Astrocyte (in vitro differentiated cells and primary cell): ENCODE results near the gene LYL1. TPM values are rescaled to one million over a fixed set of nuclear protein-coding genes. Genes with fewer than 3 reads are reported as not detected.

Experiments
- DNase-seq: peaks from one replicate; pipeline ENCODE4 v3.0.0-alpha.2; 2010; ENCODE audit warnings: low read depth
- FAIRE-seq: peaks from 2 replicates; lab custom pipeline; 2011; peaks lifted over from hg19 to GRCh38; lab: Jason Lieb, UNC
- H2AFZ ChIP-seq: 2 replicates; pipeline ENCODE4 v1.6.0; 2012; ENCODE audit warnings: low read depth, low read length, inconsistent platforms
- H3K27ac ChIP-seq: 2 replicates; pipeline ENCODE4 v1.5.1; 2011; ENCODE audit warnings: low read depth, low read length, inconsistent platforms
- H3K27me3 ChIP-seq: 2 replicates; pipeline ENCODE4 v1.6.0; 2011; ENCODE audit warnings: low read length, inconsistent platforms; ENCODE audit not compliant: insufficient read depth
- H3K36me3 ChIP-seq: 2 replicates; pipeline ENCODE4 v1.5.1; 2011; ENCODE audit warnings: low read length, inconsistent platforms; ENCODE audit not compliant: insufficient read depth
- H3K4me1 ChIP-seq: 2 replicates; pipeline ENCODE4 v1.5.1; 2011; ENCODE audit warnings: low read length, inconsistent platforms; ENCODE audit not compliant: insufficient read depth
- H3K4me2 ChIP-seq: 2 replicates; pipeline ENCODE4 v1.6.0; 2012; ENCODE audit warnings: low read length, inconsistent platforms
- H3K4me3 ChIP-seq: 2 replicates; pipeline ENCODE4 v1.5.1; 2011; ENCODE audit warnings: low read depth, mild to moderate bottlenecking, low read length, inconsistent platforms; ENCODE audit not compliant: insufficient read depth
- H3K79me2 ChIP-seq: 2 replicates; pipeline ENCODE4 v1.6.0; 2012; ENCODE audit warnings: mild to moderate bottlenecking, low read length, inconsistent platforms; ENCODE audit not compliant: insufficient read depth
- H3K9ac ChIP-seq: 2 replicates; pipeline ENCODE4 v1.6.0; 2012; ENCODE audit warnings: mild to moderate bottlenecking, low read length, inconsistent platforms
- H3K9me3 ChIP-seq: 2 replicates; pipeline ENCODE4 v1.5.1; 2012; ENCODE audit warnings: low read depth, mild to moderate bottlenecking, low read length, inconsistent platforms; ENCODE audit not compliant: insufficient read depth
- H4K20me1 ChIP-seq: 2 replicates; pipeline ENCODE4 v1.6.0; 2012; ENCODE audit warnings: low read length, inconsistent platforms; ENCODE audit not compliant: insufficient read depth
- H3K27ac Mint-ChIP-seq: one replicate; pipeline ENCODE4 v1.8.0; 2021; ENCODE audit warnings: mild to moderate bottlenecking, mixed read lengths; ENCODE audit not compliant: unreplicated experiment
- H3K27me3 Mint-ChIP-seq: one replicate; pipeline ENCODE4 v1.8.0; 2021; ENCODE audit warnings: low read depth, mixed read lengths; ENCODE audit not compliant: unreplicated experiment
- H3K36me3 Mint-ChIP-seq: one replicate; pipeline ENCODE4 v1.8.0; 2021; ENCODE audit warnings: low read depth, mixed read lengths; ENCODE audit not compliant: unreplicated experiment
- H3K4me1 Mint-ChIP-seq: one replicate; pipeline ENCODE4 v1.8.0; 2021; ENCODE audit warnings: low read depth, mixed read lengths; ENCODE audit not compliant: unreplicated experiment
- H3K4me3 Mint-ChIP-seq: one replicate; pipeline ENCODE4 v1.8.0; 2021; ENCODE audit warnings: mild to moderate bottlenecking, moderate library complexity, mixed read lengths; ENCODE audit not compliant: unreplicated experiment
- H3K9me3 Mint-ChIP-seq: one replicate; pipeline ENCODE4 v1.8.0; 2021; ENCODE audit warnings: mild to moderate bottlenecking, mixed read lengths; ENCODE audit not compliant: unreplicated experiment
- CTCF ChIP-seq: IDR thresholded peaks from 2 replicates; pipeline ENCODE4 v1.5.1; 2011; ENCODE audit warnings: low read depth, mild to moderate bottlenecking, inconsistent platforms, low read length, moderate library complexity; ENCODE audit not compliant: insufficient read depth
- EZH2 ChIP-seq: IDR thresholded peaks from 2 replicates; pipeline ENCODE4 v1.6.1; 2012; ENCODE audit warnings: mild to moderate bottlenecking, low read length, inconsistent platforms; ENCODE audit not compliant: insufficient read depth
- total RNA-seq: library from RNA; stranded (reverse); gene quantifications from 2 replicates; pipeline ENCODE4 v1.2.1, GENCODE V29; 2021

Gene LYL1
- total RNA-seq, 1 donor from 2014 or later: 0.27 TPM

- H3K4me1 ChIP-seq: peaks cover 35% of the 10 kb centered on the region
- no peak for TF ChIP-seq EZH2
- no peak for TF ChIP-seq CTCF
- H3K9me3 ChIP-seq: no peaks in the 10 kb centered on the region
- FAIRE-seq (no peak), DNase-seq (no peak)
- H3K27me3 ChIP-seq: no peaks in the 10 kb centered on the region
- H3K36me3 Mint-ChIP-seq: peaks cover 12% of the 10 kb centered on the region
- no peak overlapping the region for H3K4me2 ChIP-seq
- H3K4me3 ChIP-seq: no peak overlapping the region
- H3K27ac Mint-ChIP-seq: no peak overlapping the region
- no peak overlapping the region for H3K4me3 Mint-ChIP-seq
- H2AFZ ChIP-seq: no peak overlapping the region
- H3K79me2 ChIP-seq: peaks cover 14% of the 10 kb centered on the region
- H3K27me3 Mint-ChIP-seq: peaks cover 48% of the 10 kb centered on the region
- H3K4me1 Mint-ChIP-seq: peaks cover 28% of the 10 kb centered on the region
- H4K20me1 ChIP-seq: peaks cover 34% of the 10 kb centered on the region
- H3K27ac ChIP-seq: no peak overlapping the region
- peaks cover 2% of the 10 kb centered on the region for H3K36me3 ChIP-seq
- no peaks in the 10 kb centered on the region for H3K9me3 Mint-ChIP-seq
- H3K9ac ChIP-seq: no peak overlapping the region
These were observed 15.4 kb downstream of the LYL1 start for GRCh38 chr19:13087295-13087694.

GRCh38 chr19:13086341-13086740, 16.3 kb downstream of the LYL1 start:
- Histone ChIP-seq H3K79me2 (peaks cover 14% of the 10 kb centered on the region), H3K4me3 (no peak overlapping the region), H3K36me3 (peaks cover 2% of the 10 kb centered on the region), H3K9ac (no peak overlapping the region), H3K9me3 (no peaks in the 10 kb centered on the region), H3K27me3 (no peaks in the 10 kb centered on the region), H3K4me1 (peaks cover 30% of the 10 kb centered on the region), H2AFZ (no peak overlapping the region), H3K4me2 (no peak overlapping the region), H3K27ac (no peak overlapping the region), H4K20me1 (peaks cover 35% of the 10 kb centered on the region)
- DNase-seq: no peak
- peak overlapping the region; percentile 51 for H3K27ac Mint-ChIP-seq
- peaks cover 12% of the 10 kb centered on the region for H3K36me3 Mint-ChIP-seq
- no peaks in the 10 kb centered on the region for H3K9me3 Mint-ChIP-seq
- FAIRE-seq: no peak
- H3K4me3 Mint-ChIP-seq: no peak overlapping the region
- H3K4me1 Mint-ChIP-seq: peaks cover 23% of the 10 kb centered on the region
- TF ChIP-seq EZH2 (no peak), CTCF (no peak)
- H3K27me3 Mint-ChIP-seq: peaks cover 54% of the 10 kb centered on the region

- Histone ChIP-seq H3K9ac (no peak overlapping the region), H3K27ac (no peak overlapping the region), H3K27me3 (no peaks in the 10 kb centered on the region), H3K4me2 (no peak overlapping the region), H4K20me1 (peaks cover 35% of the 10 kb centered on the region), H3K4me3 (no peak overlapping the region), H3K4me1 (peaks cover 23% of the 10 kb centered on the region), H3K79me2 (peaks cover 14% of the 10 kb centered on the region), H3K36me3 (peaks cover 2% of the 10 kb centered on the region), H2AFZ (no peak overlapping the region), H3K9me3 (no peaks in the 10 kb centered on the region)
- Mint-ChIP-seq H3K4me3 (no peak overlapping the region), H3K9me3 (no peaks in the 10 kb centered on the region), H3K4me1 (peaks cover 17% of the 10 kb centered on the region), H3K27me3 (peaks cover 55% of the 10 kb centered on the region), H3K36me3 (peaks cover 11% of the 10 kb centered on the region), H3K27ac (no peak overlapping the region)
- DNase-seq (no peak), FAIRE-seq (no peak)
- TF ChIP-seq CTCF (no peak), EZH2 (no peak)
These were observed 17.0 kb downstream of the LYL1 start for GRCh38 chr19:13085666-13086065.
